A549 treated with DMSO at 1 μM for 4 hours (cell line): ENCODE measurements around the gene DCK. TPM values are rescaled to one million over a fixed set of nuclear protein-coding genes. Genes with fewer than 3 reads are reported as not detected.

Source experiments
- total RNA-seq: library from RNA; stranded (reverse); fragments of 200-300 nt; extraction: Qiagen RNA extraction; gene quantifications from 5 replicates; pipeline ENCODE4 v1.2.3, GENCODE V29; 2022; ENCODE audit warnings: low read depth

The DCK gene
- 16.8 to 26.3 TPM (median 21.9 TPM) in 5 replicates for total RNA-seq

DNA sequence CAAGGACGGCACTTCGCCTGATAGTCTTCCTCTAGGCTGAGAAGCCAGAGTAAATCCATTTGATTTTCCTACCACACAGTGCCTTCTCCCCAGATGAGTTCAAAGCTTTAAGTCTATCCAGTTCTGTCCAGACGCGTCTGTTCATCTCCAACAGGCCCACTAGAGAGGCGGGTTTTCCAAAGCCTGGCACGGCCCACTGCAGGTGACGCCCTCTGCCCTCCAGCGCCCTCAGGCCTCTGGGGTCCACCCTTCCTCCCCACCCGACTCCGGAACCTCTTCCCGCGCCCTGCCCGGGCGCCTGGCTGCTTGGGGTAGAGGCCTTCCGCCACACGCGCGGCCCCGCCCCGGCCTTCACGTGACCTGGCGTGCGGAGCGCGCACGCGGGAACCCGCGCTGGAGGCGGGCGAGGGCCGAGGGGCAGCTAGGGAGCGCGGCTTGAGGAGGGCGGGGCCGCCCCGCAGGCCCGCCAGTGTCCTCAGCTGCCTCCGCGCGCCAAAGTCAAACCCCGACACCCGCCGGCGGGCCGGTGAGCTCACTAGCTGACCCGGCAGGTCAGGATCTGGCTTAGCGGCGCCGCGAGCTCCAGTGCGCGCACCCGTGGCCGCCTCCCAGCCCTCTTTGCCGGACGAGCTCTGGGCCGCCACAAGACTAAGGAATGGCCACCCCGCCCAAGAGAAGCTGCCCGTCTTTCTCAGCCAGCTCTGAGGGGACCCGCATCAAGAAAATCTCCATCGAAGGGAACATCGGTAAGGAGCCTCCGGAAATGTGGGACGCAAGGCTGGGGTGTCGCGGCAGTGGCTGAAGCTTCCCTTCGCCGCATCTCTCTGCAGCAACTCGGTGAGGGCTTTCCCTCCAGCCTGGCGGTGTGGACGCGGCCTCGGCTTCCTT, at the start of gene DCK:
DCK (plus strand) TSS at position 469 of the 888 bp plus-strand sequence; CDS start at position 656, 187 bp downstream.

Other genes starting within 250 kb of the DCK start
- 79.5 to 87.4 TPM (median 82.3 TPM) in 5 replicates for gene GRSF1, start 153.8 kb upstream of the DCK start, total RNA-seq
- 5.1 to 9.5 TPM (median 8.4 TPM) in 5 replicates for gene MOB1B, start 91.3 kb upstream of the DCK start, total RNA-seq